Activated naive CD8-positive, alpha-beta T cell treated with anti-CD3 and anti-CD28 coated beads, Interleukin-2, amount 50 U/mL, for 16 hours (primary cell): ENCODE results near the gene CYBRD1.

Source experiments
- DNase-seq: peaks from one replicate; pipeline ENCODE4 v3.0.0-alpha.2; 2020; ENCODE audit warnings: low read depth, low spot score

CYBRD1 gene

DNA sequence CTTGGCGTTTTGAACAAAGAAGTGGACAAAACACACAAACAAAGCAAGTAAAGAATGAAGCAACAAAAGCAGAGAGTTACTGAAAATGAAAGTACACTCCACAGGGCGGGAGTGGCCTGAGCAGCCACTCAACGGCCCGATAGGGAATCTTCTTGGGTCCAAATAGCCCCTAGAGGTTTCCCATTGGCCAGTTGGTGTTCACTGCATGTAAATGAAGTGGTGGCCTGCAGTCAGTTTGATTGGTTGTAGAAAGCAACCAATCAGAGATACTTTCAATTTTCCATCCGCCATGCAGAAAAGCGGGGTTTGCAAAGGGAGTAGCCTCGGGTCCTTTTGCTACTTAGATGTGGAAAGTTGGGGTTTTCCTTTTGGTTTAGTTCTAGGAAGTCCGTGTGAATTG lies 31.6 kb downstream of the CYBRD1 start:
- DNase-seq = no peak

DNA sequence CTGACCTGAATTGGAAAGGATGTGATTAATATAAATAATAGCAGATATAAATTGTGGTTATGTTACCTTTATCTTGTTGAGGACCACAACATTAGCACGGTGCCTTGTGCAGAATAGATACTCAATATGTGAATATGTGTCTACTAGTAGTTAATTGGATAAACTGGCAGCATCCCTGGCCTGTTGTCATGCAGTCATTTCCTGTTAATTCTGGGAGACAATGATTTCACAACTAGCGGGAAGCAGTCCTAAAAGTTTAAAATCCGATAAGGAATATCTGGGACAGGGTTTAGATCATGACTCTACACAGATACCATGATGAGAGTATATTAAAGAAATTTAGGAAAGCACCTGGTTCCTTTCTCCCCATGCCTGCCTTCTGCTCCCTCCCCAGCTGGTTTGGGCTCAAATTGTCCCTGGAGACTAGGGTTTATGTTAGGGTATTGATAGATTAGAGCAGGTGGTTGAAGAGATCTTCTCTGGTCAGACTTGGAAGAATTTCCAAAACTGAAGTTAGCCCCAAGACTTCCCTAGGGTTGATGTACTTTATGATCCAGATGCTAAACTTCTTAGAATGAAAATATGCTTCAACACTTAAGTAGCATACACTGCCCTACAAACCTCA lies 32.8 kb downstream of the CYBRD1 start:
- DNase-seq = no peak

DNA sequence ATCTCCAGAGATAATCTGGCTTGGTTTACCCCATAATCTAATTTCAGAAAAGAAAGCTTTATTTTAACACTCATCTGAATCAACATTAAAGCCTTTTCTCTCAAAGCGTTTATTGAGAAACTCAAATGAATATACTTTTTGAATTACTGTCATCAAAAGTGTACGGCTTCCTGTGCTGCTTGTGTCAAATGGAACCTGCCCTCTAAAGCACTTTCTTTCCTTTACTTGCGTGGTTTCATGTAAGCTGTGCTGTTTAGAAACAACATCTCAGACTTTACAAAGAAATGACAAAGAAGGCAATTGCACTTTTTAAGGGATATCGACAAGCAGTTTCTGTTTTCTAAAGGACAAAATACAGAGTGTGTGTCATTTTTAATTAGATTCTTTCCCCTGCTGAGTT lies 35.1 kb downstream of the CYBRD1 start:
- DNase-seq = no peak

DNA sequence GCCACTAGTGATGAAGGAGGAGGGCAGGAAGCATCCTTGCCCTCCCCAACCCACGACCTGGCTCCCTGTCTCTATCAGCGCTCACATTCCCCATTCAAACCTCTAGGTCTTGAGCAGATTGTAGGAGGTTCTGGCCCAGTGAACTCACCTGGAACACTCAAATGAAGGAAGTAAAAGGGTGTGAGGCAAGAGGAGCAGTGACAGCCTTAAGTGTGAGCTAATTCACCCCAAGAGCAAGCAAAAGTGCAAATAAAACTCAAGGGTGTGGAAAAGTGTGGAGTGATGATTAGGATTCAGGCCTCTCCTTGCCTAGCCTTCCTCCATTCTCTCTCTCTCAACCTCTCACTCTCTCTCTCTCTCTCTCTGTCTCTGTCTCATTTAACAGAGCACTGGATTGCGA lies 41.0 kb downstream of the CYBRD1 start:
- DNase-seq = no peak

DNA sequence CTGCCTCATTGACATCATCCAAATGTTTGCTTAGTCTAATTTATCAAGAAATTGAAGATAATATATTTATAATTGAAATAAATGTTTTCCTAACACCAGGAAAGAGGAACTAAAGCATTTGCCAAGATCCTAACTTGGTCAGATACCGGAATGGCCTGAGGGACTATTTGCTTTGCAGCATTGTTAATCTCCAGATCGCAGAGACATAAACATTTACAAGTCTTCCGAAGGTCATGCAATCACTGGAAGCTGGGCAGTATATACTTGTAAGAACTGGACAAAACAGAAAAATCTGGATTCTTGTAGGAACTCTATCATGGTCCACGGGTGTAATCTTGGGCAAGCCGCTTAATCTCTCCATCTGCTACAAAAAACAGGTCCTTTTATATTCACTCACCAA lies 42.2 kb downstream of the CYBRD1 start:
- no peak for DNase-seq

DNA sequence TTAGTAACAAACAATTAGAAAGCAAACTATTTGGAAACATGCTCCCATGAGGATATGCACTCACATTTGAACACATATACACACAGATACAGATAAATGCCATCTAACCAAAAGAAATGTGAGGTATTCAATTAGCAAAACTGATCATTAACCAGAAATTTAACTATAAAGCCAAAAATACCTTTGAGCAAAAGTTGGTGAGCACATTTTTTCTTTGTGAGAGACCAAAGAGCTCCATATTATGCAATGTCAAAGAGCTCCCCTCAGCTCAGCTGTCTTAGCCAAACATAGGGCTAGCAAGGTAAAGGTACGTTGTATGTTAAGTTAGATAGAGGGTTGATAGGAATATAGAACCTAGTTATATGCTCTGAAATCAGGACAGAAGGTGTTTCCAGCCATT lies 43.8 kb downstream of the CYBRD1 start:
- no peak for DNase-seq

DNA sequence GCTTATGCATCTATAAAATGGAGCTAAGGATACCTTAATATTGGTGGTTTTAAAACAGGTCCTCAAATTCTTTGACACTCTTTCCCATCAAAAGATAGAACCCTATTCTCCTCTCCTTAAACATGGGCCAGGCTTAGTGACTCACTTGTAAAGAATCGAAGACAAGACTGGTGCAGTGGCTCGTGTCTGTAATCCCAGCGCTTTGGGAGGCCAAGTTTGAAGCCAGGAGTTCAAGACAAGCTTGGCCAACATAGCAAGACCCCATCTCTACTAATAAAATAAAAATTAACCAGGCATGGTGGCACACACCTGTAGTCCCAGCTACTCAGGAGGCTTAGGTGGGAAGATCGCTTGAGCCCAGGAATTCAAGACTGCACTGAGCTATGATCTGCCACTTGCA lies 44.5 kb downstream of the CYBRD1 start:
- no peak for DNase-seq

DNA sequence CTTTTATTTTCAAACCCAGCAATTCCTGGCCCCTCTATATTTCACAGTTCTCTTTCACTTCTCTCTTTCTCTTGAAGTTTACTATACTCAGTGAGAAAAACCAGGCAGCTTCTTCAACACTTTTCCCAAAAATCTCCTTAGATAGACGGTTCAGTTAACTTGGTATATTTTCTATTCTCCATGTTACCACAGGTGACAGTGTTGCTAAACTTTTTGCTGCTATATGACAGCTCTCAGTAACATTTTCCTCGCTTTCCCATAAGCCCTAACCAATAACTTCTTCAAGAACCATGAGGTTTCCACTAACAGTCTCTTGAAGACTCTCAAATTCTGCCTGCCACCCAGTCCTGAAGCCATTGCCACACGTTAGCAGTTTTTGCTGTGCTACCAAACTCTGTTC lies 45.8 kb downstream of the CYBRD1 start:
- DNase-seq = no peak

DNA sequence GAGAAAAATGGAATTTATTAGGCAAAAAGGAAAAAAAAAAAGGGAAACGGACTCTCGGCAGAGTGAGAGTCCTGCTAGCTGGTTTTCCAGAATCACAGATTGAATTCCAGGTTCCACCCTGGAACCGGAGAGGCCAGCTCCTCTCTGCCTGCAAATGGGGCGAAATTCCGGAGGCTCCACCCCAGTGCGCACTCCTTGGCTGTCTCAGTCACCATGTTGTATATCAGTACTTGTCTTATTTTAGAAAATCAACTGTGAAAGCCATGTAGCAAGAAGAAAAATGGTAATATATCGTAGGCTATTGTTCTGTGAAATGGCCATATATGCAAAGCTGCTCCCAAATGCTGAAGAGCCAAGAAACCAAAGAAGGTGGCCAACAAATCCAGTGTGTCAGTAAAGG lies 49.4 kb downstream of the CYBRD1 start:
- DNase-seq = no peak

DNA sequence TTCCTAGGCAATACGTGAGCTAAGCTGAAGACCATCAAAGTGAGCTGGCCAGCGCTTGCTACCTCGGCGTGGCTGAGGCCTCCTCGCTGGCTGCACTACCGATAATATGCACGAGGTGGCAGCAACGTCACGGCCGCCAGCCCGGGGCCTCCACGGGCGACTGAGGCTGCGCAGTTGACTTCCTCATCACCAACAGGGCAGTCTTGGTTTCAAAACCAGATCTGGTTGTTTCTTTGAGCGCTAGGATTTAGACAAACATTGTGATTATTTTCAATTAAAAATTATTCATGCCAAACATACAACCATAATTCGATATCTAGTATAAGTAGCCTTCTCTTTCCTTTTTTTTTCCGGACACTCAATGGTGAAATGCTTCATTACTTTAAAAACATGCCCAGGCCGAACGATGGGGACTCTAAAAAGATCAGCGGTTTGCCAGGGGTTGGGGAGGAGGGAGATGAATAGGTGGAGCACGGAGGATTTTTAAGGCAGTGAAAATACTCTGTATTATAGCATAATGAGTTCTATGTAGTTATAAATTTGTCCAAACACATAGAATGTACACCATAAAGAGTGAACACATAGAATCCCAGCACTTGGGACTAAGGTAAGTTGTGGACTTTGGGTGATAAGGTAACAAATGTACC lies 52.0 kb downstream of the CYBRD1 start:
- peak; percentile 61 for DNase-seq

DNA sequence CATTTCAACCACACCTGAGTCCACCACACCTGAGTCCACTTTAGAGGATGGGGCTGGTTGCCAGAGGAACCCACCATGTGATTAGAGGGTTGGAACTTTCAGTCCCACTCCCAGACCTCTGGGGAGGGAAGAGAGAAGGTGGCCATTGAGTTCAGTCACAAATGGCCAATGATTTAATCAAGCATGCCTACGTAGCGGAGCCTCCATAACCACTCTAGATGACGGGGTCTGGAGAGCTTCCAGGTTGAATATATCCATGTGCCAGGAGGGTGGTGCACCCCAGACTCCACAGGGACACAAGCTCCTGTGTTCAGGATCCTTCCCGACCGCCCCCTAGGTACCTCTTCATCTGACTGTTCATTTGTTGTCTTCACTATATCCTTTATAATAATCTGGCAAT lies 53.3 kb downstream of the CYBRD1 start:
- no peak for DNase-seq

DNA sequence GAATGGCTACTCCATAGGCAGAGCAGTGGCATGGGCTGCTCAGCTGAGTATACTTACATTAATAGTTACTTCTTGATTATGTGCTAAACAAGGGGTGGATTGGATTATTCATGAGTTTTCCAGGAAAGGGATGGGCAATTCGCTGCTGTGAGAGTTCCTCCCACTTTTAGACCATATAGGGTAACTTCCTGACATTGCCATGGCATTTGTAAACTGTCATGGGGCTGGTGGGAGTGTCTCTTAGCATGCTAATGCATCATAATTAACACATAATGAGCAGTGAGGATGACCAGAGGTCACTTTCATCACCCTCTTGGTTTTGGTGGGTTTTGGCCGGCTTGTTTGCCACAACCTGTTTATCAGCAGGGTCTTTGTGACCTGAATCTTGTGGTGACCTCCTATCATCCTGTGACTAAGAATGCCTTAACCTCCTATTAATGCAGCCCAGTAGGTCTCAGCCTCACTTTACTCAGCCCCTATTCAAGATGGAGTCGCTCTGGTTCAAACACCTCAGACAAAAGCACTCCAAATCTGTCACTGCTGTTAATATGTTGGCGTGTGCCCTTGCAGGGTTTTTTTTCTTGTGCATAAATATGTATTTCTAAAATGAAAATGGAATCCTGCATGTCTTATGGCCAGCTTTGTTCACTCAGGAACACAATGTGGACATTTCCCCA lies 56.0 kb downstream of the CYBRD1 start:
- DNase-seq = no peak

DNA sequence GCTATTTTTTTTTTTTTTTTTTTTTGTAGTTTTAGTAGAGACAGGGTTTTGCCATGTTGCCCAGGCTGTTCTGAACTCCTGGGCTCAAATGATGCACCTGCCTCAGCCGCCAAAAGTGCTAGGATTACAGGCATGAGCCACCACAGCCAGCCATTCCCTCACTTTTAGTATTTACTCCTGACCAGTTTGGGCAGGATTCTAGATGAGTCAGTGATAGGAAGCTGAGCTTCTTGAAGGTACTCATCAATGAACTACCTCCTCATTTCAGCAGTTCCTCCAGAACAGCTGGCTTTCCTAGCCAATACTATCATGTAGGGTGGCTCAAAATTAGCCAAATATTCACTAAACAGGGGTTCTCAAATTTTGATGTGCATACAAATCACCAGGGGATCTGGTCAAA lies 57.2 kb downstream of the CYBRD1 start:
- no peak for DNase-seq

DNA sequence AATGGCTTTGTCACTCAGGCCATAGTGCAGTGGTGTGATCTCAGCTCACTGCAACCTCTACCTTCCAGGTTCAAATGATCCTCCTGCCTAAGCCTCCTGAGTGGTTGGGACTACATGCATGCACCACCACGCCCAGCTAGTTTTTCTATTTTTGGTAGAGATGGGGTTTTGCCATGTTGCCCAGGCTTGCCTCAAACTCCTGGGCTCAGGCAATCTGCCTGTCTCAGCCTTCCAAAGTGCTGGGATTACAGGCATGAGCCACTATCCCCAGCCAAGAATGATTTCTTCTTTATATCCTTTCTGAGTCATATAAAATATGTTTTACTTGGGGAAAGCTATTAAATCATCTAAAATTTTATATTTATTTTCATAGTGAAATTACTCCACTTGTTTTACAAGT lies 61.3 kb downstream of the CYBRD1 start:
- DNase-seq = no peak

DNA sequence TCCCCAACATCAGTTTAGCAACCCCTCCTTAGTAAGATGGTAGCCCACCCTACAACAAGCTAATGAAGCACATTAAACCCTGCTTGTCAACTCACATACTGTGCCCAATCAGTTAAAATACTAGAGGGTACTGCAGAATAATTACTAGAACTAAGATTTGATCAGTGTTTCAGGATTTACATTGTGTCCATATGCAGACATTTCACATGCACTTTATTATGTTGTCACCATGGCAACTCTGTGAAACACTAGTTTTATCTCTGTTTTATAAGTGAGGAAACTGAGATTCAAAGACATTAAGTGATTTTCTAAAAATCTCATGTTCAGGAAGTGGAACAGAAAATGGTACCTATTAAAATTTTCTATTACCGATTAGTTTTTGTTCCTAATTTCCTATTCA lies 61.7 kb downstream of the CYBRD1 start:
- DNase-seq = no peak

DNA sequence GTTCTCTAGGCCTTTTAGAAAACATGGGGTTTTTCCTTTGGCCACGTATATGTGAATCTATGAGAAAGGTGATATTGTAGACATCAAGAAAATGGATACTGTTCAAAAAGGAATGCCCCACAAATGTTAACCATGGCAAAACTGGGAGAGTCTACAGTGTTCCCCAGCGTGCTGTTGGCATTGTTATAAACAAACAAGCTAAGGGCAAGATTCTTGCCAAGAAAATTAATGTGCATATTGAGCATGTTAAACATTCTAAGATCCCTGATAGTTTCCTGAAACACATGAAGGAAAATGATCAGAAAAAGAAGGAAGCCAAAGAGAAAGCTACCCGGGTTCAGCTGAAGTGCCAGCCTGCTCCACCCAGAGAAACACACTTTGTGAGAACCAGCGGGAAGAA lies 64.9 kb downstream of the CYBRD1 start:
- no peak for DNase-seq

DNA sequence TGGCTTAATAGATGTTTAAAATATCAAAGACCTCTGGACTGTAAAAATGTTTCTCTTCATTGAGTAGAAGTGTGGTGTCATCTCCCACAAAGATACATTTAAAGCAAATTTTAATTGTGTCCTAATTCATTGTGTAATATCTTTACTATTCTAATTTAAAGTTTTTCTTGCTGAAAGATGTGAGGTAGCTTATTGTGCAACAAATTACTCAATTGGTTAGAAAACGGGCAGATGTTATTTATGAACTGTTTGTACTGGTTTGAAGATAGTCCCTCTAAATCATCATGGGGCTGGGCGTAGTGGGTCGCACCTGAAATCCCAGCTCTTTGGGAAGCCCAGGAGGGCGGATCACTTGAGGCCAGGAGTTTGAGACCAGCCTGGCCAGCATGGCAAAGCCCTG lies 65.3 kb downstream of the CYBRD1 start:
- no peak for DNase-seq

DNA sequence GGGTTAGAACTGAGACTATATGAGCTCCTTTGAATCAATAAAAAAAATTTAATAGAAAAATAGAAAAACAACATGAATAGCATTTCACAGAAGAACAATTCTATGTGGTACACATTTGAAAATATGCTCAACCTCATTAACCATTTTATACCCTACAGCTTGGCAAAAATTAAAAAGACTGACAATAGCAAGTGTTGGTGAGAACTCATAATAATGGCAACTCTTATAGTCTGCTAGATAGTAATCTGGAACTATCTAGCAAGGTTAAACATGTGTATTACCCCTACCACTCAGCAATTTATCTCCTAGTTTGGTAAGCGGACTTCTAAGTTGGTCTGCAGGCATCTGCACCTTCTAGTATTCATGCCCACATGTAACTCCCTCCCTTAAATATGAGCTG lies 67.8 kb downstream of the CYBRD1 start:
- DNase-seq = no peak

DNA sequence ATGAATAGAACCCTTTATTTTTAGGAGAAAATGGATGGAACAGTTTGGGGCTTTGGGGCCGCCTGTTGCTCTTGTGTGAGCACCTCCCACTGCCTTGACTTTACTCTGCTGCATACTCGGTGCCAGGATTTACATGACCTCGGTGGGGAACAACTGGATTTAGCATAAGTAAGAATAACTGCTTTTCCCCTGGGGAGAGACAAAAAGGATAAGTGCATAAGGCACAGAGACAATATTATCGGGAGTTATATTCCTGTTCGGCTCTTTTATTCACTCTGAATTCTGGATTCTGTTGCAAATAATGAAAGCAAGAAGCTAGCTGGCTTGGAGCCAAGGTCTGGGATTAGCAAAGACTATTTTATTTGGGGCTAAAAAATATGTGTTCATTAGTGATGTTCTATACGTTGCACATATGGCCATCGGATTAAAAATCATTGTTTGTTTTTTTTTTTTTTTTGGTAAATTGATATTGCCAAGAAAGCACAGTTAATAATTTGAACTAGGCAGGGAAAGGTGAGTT lies 69.8 kb downstream of the CYBRD1 start:
- DNase-seq = no peak

DNA sequence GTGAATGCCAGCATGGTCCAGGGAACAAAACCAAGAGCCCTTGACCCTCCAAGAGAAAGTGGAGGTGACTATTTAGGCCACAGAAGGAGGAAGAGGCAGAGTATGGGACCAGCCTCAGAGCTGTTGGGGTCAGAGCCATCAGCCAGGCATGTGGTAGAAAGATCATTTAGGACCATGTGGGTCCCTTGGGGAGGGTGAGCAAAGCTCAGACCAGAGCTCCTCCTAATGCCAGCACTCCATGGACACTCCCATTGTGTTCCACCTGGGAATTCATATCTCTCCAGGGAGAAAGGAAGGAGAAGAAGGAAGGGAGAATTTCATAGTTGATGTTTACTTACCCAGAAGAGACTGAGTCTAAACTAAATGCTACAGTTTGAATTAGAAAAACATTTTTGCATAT lies 73.2 kb downstream of the CYBRD1 start:
- DNase-seq = no peak

DNA sequence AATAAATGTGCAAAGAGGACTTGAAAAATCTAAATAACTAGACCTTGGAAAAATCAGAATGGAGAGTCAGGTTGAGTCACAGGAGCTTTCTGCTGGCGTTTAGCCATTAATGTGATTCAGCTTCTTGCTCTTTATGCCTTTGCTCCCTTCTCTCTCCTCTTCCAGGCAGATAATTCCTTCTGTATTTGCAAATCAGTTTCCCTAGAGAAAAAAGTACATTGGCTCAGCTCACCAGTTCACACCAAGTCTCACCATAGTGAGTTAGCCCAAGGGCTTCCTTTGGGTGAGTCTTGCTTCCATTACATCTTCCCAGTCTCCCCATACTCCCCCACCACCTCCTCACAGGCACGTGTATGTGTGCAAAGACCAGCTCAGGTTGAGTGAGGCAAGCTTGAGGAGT lies 73.6 kb downstream of the CYBRD1 start:
- no peak for DNase-seq

DNA sequence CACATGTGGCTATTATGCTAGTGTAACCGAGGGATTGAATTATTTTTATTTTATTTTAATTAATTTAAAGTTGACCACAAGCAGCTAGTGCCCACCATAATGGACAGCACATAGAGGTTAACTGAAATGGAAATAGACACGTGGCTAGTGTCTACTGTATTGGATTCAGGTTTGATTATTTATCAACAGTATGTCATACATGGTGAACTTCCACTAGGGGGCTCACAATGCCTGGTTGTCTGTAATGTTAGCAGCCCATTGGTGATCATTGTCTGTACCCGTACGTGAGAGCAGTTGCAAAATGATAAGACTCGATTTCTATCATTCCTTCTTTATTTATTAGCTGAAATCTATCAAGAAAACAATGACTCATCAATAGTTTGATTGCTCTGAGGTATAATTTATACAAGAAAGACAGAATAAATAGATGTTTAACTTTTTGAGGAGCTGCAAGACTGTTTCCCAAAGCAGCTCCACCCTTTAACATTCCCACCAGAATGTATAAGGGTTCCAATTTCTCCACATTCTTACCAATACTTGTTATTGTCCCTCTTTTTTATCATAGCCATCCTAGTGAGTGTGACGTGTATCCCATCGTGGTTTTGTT lies 76.5 kb downstream of the CYBRD1 start:
- peak; percentile 2 for DNase-seq

DNA sequence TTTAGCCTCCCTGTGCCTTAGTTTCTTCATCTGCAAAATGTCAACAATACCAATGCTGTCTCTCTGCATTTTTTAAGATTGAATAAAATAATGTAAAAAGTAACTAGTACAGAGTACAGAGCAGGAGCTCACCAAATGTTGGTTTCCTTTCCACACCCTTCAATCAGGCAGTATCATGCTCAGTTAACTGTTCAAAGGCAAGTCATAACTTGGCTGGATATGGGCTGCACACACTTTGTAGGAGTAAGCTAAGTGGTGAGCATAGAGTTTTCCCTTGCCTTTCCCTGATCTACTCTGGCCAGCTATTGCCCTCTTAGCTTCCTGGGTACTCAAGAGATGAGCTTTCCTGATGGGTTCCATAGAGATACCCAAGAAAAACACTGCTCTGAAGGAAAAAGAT lies 77.9 kb downstream of the CYBRD1 start:
- DNase-seq = no peak
